GM21723 (cell line): ENCODE data around the gene DTX1.

Experiments
- ATAC-seq: cut with Tn5 transposase; IDR thresholded peaks from one replicate; pipeline ENCODE4 v1.9.1; 2021; ENCODE audit warnings: mild to moderate bottlenecking, moderate library complexity; ENCODE audit not compliant: unreplicated experiment

Gene DTX1

DNA sequence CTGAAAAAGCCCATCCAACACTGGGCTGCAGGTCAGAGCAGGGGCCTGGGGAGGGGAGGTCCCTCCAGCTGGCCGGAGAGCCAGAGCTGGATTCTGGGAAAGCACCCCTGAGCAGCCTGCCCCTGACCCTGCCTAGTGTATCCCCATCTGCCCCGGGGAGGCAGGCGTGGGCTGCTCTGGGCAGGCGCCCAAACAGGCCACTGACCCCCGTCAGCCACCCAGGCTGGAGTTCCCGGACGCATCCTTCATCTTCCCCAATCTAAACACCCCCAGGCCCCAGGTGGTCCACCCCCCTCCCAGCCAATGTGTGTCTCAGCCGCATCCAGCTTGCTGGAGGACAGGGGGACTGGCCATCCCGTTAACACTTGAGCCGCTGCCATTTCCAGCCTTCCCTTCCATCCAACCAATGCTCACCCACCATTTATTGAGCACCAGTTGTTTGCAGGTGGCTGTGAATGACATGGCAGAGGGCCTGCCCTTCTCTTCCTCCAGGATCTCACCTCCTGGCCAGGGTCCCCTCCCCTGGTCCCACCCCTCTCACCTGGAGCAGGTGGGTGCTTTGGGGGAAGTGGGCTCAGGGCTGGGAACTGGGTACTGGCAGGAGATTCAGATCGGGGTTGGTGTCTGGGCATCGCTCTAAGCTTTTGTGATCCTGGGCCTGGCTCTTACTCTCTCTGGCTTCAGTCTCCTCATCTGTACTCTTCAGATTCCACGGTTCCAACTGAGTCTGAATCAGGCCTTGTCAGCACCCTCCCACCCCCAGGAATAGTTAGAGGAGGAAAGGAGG is 743 bp upstream of the DTX1 start:
- no peak for ATAC-seq

GRCh38 chr12:113056381-113056630 is 224 bp upstream of the DTX1 start:
- ATAC-seq = no peak

DNA sequence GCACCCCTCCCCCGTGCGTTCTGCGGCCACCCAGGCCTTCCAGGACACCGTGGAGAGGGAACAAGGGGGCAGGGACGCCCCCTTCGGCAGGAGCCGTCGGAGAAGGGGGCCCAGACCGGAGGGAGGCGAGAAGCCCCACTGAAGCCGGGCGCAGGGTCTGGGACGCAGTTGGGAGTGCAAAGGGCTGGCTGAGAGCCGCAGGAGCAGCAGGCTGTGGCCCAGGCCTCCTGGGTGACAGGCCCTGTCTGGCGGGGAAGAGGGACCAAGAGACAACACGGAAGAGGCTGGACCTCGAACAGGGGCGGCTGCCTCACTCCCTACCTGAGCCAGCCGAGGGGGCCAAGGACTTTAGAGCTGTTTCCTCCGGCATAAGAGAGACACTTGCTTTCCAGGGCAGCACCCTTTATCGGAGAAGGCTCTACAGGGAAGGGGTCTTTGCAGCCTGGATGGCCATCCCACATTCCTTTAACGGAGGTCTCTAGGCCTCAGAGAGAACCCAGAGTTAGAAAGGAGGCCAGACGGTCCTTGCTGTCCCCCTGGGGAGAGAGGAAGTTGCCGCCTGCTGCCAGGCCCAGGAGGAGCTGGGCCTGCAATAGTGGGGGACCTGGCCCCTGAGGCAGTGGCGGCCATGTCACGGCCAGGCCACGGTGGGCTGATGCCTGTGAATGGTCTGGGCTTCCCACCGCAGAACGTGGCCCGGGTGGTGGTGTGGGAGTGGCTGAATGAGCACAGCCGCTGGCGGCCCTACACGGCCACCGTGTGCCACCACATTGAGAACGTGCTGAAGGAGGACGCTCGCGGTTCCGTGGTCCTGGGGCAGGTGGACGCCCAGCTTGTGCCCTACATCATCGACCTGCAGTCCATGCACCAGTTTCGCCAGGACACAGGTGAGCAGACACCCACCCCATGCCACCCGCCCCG is 1.3 kb downstream of the DTX1 start:
- ATAC-seq = no peak

- ATAC-seq = no peak
Observed at GRCh38 chr12:113058553-113058952, 2.0 kb downstream of the DTX1 start.

GRCh38 chr12:113059071-113059595 is 2.6 kb downstream of the DTX1 start:
- no peak for ATAC-seq

DNA sequence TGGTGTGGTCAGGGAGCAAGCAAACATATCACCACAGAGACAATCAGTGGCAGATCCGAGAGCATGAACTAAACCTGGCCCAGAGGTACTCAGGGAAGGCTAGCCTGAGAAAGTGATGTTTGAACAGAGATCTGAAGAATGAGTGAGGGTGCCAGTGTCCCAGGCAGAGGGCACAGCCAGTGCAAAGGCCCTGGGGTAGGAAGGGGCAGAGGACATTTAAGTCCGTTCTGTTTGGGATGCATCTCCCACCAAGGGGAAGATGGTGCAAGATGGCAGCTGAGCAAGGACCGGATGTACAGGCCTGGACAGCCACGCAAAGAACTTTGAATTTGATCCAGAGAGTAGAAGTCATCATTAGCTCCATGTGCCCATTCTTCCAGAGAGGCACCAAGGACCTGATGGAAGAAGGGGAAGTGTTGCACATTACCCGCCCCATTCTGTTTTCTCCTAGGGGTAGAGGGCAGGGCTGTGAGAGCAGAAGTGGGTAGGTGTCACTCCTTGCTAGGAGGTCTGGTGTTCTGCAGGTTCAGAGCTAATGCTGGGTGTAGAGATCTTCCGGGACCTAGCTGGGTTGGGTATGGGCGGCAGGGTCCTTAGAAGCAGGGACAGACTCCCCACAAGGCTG is 3.9 kb downstream of the DTX1 start:
- no peak for ATAC-seq

DNA sequence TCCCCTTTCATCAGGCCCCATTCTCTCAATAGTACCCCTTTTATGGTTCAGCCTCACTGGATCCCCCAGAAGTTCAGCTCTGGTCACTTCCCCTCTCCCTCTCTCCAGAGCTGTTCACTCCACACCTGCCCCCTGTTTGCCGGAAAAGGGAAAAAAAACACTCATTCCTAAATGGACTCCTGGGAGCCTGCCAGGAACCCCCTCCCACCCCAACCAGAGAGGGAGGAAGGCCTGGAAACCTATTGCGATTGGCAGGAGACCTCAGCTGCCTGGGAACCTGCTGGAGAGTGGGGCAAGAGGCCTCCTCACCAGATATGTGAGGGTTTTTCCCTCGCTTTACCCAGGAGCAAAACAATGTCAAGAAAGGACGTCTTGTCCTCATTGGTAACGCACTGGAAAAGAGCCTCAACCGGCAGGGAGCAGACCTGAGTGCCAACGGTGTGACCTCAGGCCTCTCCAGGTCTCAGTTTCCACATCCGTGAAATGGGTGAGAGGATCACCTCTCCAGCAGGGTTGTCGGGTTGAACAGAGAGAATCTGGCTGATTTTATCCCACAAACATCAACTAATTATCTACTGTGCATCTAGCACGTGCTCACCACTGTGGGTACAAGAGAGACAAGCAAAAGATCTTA is 4.6 kb downstream of the DTX1 start:
- no peak for ATAC-seq

DNA sequence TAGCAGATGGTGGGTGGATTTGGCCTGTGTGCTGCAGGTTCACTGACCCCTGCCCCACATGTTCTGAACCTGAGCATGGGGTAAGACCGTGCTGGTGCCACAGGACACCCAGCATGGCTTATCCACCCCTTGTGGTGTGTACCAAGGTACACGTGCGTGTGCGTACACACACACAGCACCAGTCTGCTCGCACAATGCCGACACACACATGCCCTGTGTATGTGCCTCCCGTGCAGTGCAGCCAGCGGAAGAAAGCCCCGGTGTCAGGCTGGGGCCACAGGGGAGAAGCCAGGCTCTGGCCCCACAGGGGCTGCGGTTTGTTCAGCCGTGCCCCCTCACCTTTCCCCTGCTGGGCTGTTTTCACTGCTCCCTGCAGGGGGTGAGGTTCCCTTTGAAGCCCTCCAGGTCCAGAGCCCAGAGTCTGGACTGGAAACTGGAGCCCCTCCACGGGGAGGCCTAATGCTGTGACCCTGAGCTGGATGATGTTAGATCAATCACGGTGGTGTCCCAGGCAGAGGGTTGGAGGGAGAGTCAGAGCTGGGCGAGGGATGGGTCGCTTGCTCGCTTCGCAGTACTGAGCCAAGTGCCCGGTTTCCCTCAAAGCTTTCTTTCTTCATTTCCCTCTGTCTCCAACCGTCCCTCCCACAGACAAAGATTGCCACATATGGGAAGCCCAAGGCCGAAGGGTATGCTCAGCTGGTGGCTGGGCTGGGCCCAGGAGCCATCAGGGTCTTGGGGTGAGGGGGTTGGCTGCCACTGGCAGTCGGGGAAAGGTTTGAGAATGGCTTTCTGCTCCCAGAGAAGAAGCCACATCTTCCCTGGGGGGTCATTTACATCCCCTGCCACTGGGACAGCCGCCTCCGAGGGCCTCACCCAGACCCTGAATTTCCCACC is 6.2 kb downstream of the DTX1 start:
- ATAC-seq = no peak

DNA sequence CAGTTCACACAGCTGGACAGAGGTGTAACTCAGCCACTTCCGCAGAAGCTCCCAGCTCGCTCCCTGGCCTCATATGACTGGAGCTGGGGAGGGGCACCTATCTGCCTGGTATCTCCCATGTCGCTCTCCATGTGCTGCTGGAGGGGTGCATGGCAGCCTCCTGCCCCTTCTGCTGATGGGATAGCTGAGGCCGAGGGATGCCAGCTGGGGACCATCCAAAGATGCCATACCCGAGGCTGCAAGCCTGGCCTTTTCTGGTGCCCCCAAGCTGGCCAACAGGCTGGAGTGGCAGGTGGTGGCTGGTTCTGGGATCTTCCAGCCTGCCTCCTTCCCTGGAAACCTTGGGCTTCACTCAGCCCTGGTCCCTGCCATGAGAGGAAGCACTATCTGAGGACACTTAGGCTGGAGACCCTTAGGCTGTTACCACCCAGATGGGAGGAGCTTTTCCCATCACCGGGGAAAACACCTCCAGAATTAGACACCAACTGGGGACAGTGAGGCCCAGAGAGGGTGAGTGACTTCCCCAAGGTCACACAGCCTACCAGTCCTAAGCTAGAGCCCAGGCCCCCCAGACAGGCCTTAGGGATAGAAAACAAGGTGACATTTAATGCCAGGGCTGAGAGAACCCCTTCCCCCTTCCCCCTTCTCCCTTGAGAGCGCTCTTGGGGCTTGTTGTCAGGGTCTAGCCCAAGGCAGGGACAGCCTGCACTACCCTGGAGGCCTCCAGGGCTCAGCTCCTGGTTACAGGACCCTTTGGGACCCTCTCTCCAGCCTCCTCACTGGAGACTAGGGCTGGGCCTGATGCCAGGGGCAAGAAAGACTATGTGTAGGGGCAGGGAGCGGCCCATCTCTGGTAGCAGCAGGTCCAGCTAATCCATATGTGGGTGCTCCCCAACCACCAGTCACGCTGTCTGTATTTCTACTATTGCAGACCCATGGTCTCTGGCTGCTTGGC is 7.1 kb downstream of the DTX1 start:
- ATAC-seq = no peak

DNA sequence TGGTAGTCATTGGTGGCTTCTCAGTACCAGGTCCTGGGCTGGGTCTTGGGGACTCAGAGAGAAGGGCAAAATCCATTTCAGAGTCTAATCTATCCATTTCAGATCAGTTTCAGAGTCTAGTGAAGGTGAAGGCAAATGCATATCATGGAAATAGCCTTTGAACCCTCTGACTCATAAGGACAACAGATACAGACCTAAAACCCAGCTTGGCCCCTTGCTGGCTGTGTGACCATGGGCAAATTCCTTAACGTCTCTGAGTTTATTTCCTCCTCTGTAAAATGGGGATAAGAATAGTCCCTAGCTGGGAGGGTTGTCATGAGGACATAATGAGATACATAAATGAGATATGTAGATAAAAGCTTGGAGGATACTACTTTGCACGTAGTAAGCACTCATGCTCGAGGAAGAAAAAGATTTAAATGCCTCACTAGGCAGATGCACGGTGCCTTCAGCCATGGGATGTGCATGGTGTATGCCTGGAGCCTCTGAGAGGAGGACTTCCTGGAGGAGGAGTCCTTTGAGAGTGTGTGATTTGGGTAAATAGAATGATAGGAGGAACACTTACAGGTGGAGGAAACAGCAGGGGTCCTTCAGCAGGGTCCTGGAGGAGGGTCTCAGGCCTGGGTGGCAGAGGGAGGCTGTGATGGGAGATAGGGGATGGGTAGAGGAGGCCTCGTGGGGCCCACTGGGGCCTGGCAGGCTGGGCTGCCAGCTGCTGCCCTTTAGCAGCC is 8.0 kb downstream of the DTX1 start:
- ATAC-seq = no peak

GRCh38 chr12:113065126-113066007 is 8.8 kb downstream of the DTX1 start:
- no peak for ATAC-seq

GRCh38 chr12:113066813-113067400 is 10.4 kb downstream of the DTX1 start:
- ATAC-seq = no peak

- ATAC-seq = no peak
Observed at GRCh38 chr12:113067987-113068935, 11.7 kb downstream of the DTX1 start.

DNA sequence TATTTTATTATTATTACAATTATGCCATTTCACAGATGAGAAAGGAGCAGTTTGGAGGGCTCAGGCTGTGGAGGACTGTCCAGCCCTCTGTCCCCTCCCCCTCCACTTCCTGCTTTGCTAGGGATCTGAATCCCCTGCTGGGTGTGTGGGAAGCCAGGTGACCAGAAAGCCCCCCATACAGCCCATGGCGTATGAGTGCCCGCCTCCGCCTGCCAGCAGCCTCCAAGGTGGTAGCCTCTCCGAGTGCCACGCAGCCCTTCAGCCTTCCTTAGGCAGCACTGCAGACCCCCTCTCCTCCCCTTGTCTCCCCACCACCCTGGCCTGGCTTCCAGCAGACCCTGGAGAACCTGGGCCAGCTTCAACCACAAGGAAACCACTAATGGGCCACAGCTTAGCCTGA is 12.6 kb downstream of the DTX1 start:
- no peak for ATAC-seq

GRCh38 chr12:113069751-113070116 is 13.2 kb downstream of the DTX1 start:
- no peak for ATAC-seq
